ENCODE measurements around the gene KIF5C. TPM values are rescaled to one million over a fixed set of nuclear protein-coding genes. Genes with fewer than 3 reads are reported as not detected.

KIF5C gene
- total RNA-seq, 2 experiments from 2014 or later: 8.1 to 22.2 TPM

GRCh38 chr2:149056541-149057255, 181.7 kb downstream of the KIF5C start:
- no peaks in the 10 kb centered on the region for H3K9me2 ChIP-seq (ENCODE audit: insufficient read depth, low read length)
- no peaks in the 10 kb centered on the region for H3K9me3 ChIP-seq (ENCODE audit: low read length)
- no peak for TF ChIP-seq EZH2phosphoT487 (IDR thresholded peaks at IDR 0.05; ENCODE audit: borderline replicate concordance, low read depth, low read length)
- TF ChIP-seq CTCF (conservative IDR thresholded peaks at IDR 0.05; ENCODE audit: low read length): no peak
- no peak overlapping the region for H3K27ac ChIP-seq (ENCODE audit: low read depth, low read length, poor library complexity, severe bottlenecking)
- H2AFZ ChIP-seq (ENCODE audit: low read length): no peak overlapping the region
- no TSS peak for BruUV-seq (replicated peaks)
- H3K36me3 ChIP-seq (ENCODE audit: insufficient read depth, low read length): no peaks in the 10 kb centered on the region
- H4K20me1 ChIP-seq (ENCODE audit: insufficient read depth, low read length): no peaks in the 10 kb centered on the region
- no peak overlapping the region for H3K4me2 ChIP-seq (ENCODE audit: low read length)
- intact Hi-C loops (cut with micrococcal nuclease; ENCODE audit: unreplicated experiment): no loop called here
- no peaks in the 10 kb centered on the region for H3K79me2 ChIP-seq (ENCODE audit: insufficient read depth, low read depth, low read length)
- DNase-seq (ENCODE audit: low spot score): no peak
- no peak overlapping the region for H3K4me3 ChIP-seq (ENCODE audit: low read depth, low read length, poor library complexity, severe bottlenecking)
- POLR2A ChIA-PET: no interaction called here
- CTCF ChIA-PET (ENCODE audit: unreplicated experiment): no interaction called here
- no peaks in the 10 kb centered on the region for H3K4me1 ChIP-seq (ENCODE audit: insufficient read depth, low read length, poor library complexity, severe bottlenecking)

GRCh38 chr2:149057401-149057800, 182.4 kb downstream of the KIF5C start:
- intact Hi-C loops (cut with micrococcal nuclease; ENCODE audit: unreplicated experiment): no loop called here
- Histone ChIP-seq H3K9me2 (ENCODE audit: insufficient read depth, low read length) (no peaks in the 10 kb centered on the region), H3K9me3 (ENCODE audit: low read length) (no peaks in the 10 kb centered on the region), H3K4me3 (ENCODE audit: low read depth, low read length, poor library complexity, severe bottlenecking) (no peak overlapping the region), H3K79me2 (ENCODE audit: insufficient read depth, low read depth, low read length) (no peaks in the 10 kb centered on the region), H3K27ac (ENCODE audit: low read depth, low read length, poor library complexity, severe bottlenecking) (no peak overlapping the region), H3K4me2 (ENCODE audit: low read length) (no peak overlapping the region), H3K36me3 (ENCODE audit: insufficient read depth, low read length) (no peaks in the 10 kb centered on the region), H2AFZ (ENCODE audit: low read length) (no peak overlapping the region), H4K20me1 (ENCODE audit: insufficient read depth, low read length) (no peaks in the 10 kb centered on the region), H3K4me1 (ENCODE audit: insufficient read depth, low read length, poor library complexity, severe bottlenecking) (no peaks in the 10 kb centered on the region)
- CTCF ChIA-PET (ENCODE audit: unreplicated experiment): no interaction called here
- BruUV-seq (replicated peaks): no TSS peak
- DNase-seq (ENCODE audit: low spot score): no peak
- TF ChIP-seq EZH2phosphoT487 (IDR thresholded peaks at IDR 0.05; ENCODE audit: borderline replicate concordance, low read depth, low read length) (no peak), CTCF (conservative IDR thresholded peaks at IDR 0.05; ENCODE audit: low read length) (no peak)
- POLR2A ChIA-PET: no interaction called here

GRCh38 chr2:149058936-149059335, 183.9 kb downstream of the KIF5C start:
- H4K20me1 ChIP-seq (ENCODE audit: insufficient read depth, low read length): no peaks in the 10 kb centered on the region
- H3K27ac ChIP-seq (ENCODE audit: low read depth, low read length, poor library complexity, severe bottlenecking): no peak overlapping the region
- ChIA-PET POLR2A (interaction anchor here (0.6 kb wide), 1 partner anchor 96 kb away, joined by 3 read pairs; no protein-coding TSS in a partner anchor), CTCF (ENCODE audit: unreplicated experiment) (no interaction called here)
- H3K9me2 ChIP-seq (ENCODE audit: insufficient read depth, low read length): no peaks in the 10 kb centered on the region
- BruUV-seq (replicated peaks): no TSS peak
- H3K9me3 ChIP-seq (ENCODE audit: low read length): no peaks in the 10 kb centered on the region
- intact Hi-C loops (cut with micrococcal nuclease; ENCODE audit: unreplicated experiment): no loop called here
- H3K4me2 ChIP-seq (ENCODE audit: low read length): no peak overlapping the region
- DNase-seq (ENCODE audit: low spot score): no peak
- H2AFZ ChIP-seq (ENCODE audit: low read length): no peak overlapping the region
- no peak overlapping the region for H3K4me3 ChIP-seq (ENCODE audit: low read depth, low read length, poor library complexity, severe bottlenecking)
- no peaks in the 10 kb centered on the region for H3K4me1 ChIP-seq (ENCODE audit: insufficient read depth, low read length, poor library complexity, severe bottlenecking)
- TF ChIP-seq EZH2phosphoT487 (IDR thresholded peaks at IDR 0.05; ENCODE audit: borderline replicate concordance, low read depth, low read length): no peak
- TF ChIP-seq CTCF (conservative IDR thresholded peaks at IDR 0.05; ENCODE audit: low read length): no peak
- H3K79me2 ChIP-seq (ENCODE audit: insufficient read depth, low read depth, low read length): no peaks in the 10 kb centered on the region
- H3K36me3 ChIP-seq (ENCODE audit: insufficient read depth, low read length): no peaks in the 10 kb centered on the region

Data from OCI-LY7 (cell line).